Naive B cell (primary cell): Measurements from ENCODE around the gene NTM. TPM values are rescaled to one million over a fixed set of nuclear protein-coding genes. Genes with fewer than 3 reads are reported as not detected.
A peak's percentile ranks its signal among the peaks of the same experiment; 100 is the strongest.

ENCODE experiments used
- ATAC-seq, 2 donors: fragments of 150-1000 bp; cut with Tn5 transposase; 2 replicates each; pipeline ENCODE4 v1.10.0; 2021; ENCODE audit warnings: low read depth in 2 of 2, mild to moderate bottlenecking in 2 of 2, moderate library complexity in 2 of 2
- DNase-seq: peaks from one replicate; pipeline ENCODE4 v3.0.0; 2022
- H3K27ac Mint-ChIP-seq, 6 donors: one replicate each; pipeline ENCODE4 v1.8.0; 2020 to 2022; ENCODE audit warnings: mild to moderate bottlenecking in 6 of 6, mixed read lengths in 6 of 6, moderate library complexity in 5 of 6, inconsistent platforms in 2 of 6
- H3K27me3 Mint-ChIP-seq, 3 donors: one replicate each; pipeline ENCODE4 v1.8.0; 2021 to 2022; ENCODE audit warnings: mixed read lengths in 3 of 3, mild to moderate bottlenecking in 1 of 3
- H3K36me3 Mint-ChIP-seq, 2 donors: one replicate each; pipeline ENCODE4 v1.8.0; 2020 to 2022; ENCODE audit warnings: mixed read lengths in 2 of 2, inconsistent platforms in 1 of 2, mild to moderate bottlenecking in 1 of 2
- H3K4me1 Mint-ChIP-seq, 3 donors: one replicate each; pipeline ENCODE4 v1.8.0; 2020 to 2022; ENCODE audit warnings: mixed read lengths in 3 of 3, inconsistent platforms in 1 of 3, mild to moderate bottlenecking in 1 of 3, moderate library complexity in 1 of 3
- H3K4me3 Mint-ChIP-seq, 8 donors: one replicate each; pipeline ENCODE4 v1.8.0; 2020 to 2022; ENCODE audit warnings: mild to moderate bottlenecking in 8 of 8, mixed read lengths in 8 of 8, moderate library complexity in 8 of 8, inconsistent platforms in 2 of 8
- H3K9me3 Mint-ChIP-seq, 7 donors: one replicate each; pipeline ENCODE4 v1.8.0; 2020 to 2022; ENCODE audit warnings: mixed read lengths in 7 of 7, mild to moderate bottlenecking in 5 of 7, inconsistent platforms in 2 of 7, moderate library complexity in 1 of 7
- polyA plus RNA-seq, 6 donors: library from polyadenylated mRNA; unstranded; fragments of 300-500 nt; fragmentation: Illumina TruSeq; gene quantifications; one replicate each; pipeline ENCODE4 v1.2.3, GENCODE V29; 2021; ENCODE audit warnings: low read depth in 6 of 6

NTM gene
- polyA plus RNA-seq, 6 donors from 2014 or later = not detected

DNA sequence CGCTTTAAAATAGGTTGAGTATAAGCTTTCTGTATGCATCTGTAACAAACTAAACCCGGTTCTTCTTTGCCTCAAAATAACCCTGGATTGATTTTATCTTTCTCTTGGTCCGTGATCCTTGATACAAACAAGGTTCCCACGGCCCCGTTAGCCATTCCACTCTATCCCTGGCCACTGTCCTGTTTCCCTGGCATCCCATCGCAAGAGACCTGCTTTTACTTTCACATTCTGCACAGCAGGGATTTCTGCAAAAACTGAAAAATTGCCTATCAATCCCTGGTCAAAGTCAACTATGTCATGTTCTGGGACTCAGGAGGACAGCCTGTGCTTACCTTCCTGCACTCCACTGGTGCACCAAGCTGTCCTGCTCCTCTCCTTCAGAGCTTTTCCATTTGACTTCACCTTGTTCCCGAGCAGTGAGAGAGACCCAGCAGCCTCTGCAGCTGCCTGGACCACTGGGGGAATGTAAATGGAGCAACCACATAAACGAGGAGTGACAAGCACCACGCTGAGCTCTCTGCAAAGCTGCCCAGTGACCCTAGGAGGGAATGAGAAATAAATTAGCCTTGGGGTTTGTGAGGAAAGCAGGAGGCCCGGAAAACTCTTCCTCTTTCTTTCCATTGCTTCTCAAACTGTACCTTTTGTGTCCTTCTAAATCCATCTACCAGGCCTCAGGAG lies 175.9 kb downstream of the NTM start:
- no peaks in the 10 kb centered on the region for H3K36me3 Mint-ChIP-seq
- DNase-seq = no peak
- H3K4me3 Mint-ChIP-seq = no peak overlapping the region
- H3K9me3 Mint-ChIP-seq = peaks cover 0 to 10% (median 5%) of the 10 kb centered on the region in 7 donors
- H3K4me1 Mint-ChIP-seq = no peaks in the 10 kb centered on the region
- H3K27me3 Mint-ChIP-seq = peaks cover 0 to 12% (median 0%) of the 10 kb centered on the region in 3 donors
- ATAC-seq = no peak
- no peak overlapping the region for H3K27ac Mint-ChIP-seq

- no peaks in the 10 kb centered on the region for H3K4me1 Mint-ChIP-seq
- ATAC-seq (no peak), DNase-seq (no peak)
- no peak overlapping the region for H3K27ac Mint-ChIP-seq
- H3K9me3 Mint-ChIP-seq = peaks cover 0 to 20% (median 4%) of the 10 kb centered on the region in 7 donors
- H3K27me3 Mint-ChIP-seq = peaks cover 0 to 12% (median 0%) of the 10 kb centered on the region in 3 donors
- no peak overlapping the region for H3K4me3 Mint-ChIP-seq
- H3K36me3 Mint-ChIP-seq = no peaks in the 10 kb centered on the region
Measured at GRCh38 chr11:131549099-131549498, 178.7 kb downstream of the NTM start.

GRCh38 chr11:131549770-131550169 lies 179.4 kb downstream of the NTM start:
- no peak for DNase-seq
- Mint-ChIP-seq H3K4me1 (no peaks in the 10 kb centered on the region), H3K4me3 (no peak overlapping the region), H3K27me3 (peaks cover 0 to 12% (median 0%) of the 10 kb centered on the region in 3 donors), H3K36me3 (no peaks in the 10 kb centered on the region), H3K9me3 (peaks cover 0 to 20% (median 4%) of the 10 kb centered on the region in 7 donors), H3K27ac (no peak overlapping the region)
- ATAC-seq = no peak

GRCh38 chr11:131560287-131560686 lies 189.9 kb downstream of the NTM start:
- Mint-ChIP-seq H3K4me1 (no peaks in the 10 kb centered on the region), H3K36me3 (no peaks in the 10 kb centered on the region), H3K9me3 (peaks cover 0 to 11% (median 2%) of the 10 kb centered on the region in 7 donors), H3K4me3 (no peak overlapping the region), H3K27ac (no peak overlapping the region), H3K27me3 (no peaks in the 10 kb centered on the region)
- ATAC-seq (no peak), DNase-seq (no peak)

DNA sequence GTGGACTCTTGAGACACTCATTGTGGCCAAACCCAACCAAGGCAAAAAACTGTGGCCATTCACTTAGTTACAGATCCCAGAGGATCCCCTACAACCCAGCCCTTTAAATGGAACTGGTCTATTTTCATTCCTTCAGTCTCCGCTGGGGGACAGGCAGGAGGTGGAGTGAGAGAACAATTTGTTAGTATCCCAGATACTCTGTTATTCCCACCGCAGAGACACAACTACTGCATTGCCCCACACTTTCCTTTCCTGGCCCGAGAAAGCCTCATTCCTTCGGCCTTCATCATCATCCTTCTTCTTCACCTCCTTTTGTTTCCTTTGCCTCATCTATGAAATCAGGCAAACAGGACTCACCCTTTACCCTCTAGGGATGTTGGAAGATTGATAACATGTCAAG lies 191.1 kb downstream of the NTM start:
- Mint-ChIP-seq H3K9me3 (peaks cover 0 to 11% (median 2%) of the 10 kb centered on the region in 7 donors), H3K4me3 (no peak overlapping the region), H3K27ac (no peak overlapping the region), H3K27me3 (no peaks in the 10 kb centered on the region), H3K4me1 (no peaks in the 10 kb centered on the region), H3K36me3 (no peaks in the 10 kb centered on the region)
- ATAC-seq = no peak
- DNase-seq = no peak

- no peaks in the 10 kb centered on the region for H3K36me3 Mint-ChIP-seq
- H3K4me3 Mint-ChIP-seq = no peak overlapping the region
- no peaks in the 10 kb centered on the region for H3K27me3 Mint-ChIP-seq
- DNase-seq (no peak), ATAC-seq (no peak)
- peaks cover 0 to 11% (median 1%) of the 10 kb centered on the region in 7 donors for H3K9me3 Mint-ChIP-seq
- no peak overlapping the region for H3K27ac Mint-ChIP-seq
- H3K4me1 Mint-ChIP-seq = no peaks in the 10 kb centered on the region
Measured at GRCh38 chr11:131561972-131562371, 191.6 kb downstream of the NTM start.

GRCh38 chr11:131568318-131568717 lies 197.9 kb downstream of the NTM start:
- ATAC-seq = no peak
- no peak for DNase-seq
- Mint-ChIP-seq H3K9me3 (no peaks in the 10 kb centered on the region), H3K36me3 (no peaks in the 10 kb centered on the region), H3K4me1 (no peaks in the 10 kb centered on the region), H3K27me3 (peaks cover 0 to 9% (median 4%) of the 10 kb centered on the region in 3 donors), H3K27ac (peak overlapping the region in 1 of 6 donors; percentile 29), H3K4me3 (no peak overlapping the region)

GRCh38 chr11:131571571-131571970 lies 201.2 kb downstream of the NTM start:
- Mint-ChIP-seq H3K36me3 (no peaks in the 10 kb centered on the region), H3K9me3 (no peaks in the 10 kb centered on the region), H3K4me1 (no peaks in the 10 kb centered on the region), H3K4me3 (no peak overlapping the region), H3K27me3 (peaks cover 5 to 13% (median 9%) of the 10 kb centered on the region in 3 donors), H3K27ac (no peak overlapping the region)
- ATAC-seq (no peak), DNase-seq (no peak)

DNA sequence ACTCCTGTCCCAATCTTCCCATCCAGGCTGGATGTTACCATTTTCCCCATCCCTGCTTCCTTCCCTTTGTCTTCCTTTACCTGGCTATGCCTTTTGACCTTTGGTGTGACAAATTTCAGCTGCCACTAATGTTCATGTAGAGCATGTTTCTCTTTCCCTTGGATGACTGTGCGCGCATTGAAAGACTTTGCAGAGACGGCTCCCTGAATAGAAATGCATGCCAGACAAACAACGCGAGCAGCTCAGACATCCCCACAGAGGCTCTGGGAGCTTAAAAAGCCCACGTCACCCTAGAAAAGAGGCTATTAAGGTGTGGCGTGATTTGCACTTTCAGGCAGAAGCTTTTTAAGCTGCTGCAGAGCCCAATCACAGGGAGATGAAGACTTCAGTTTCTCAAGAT lies 202.0 kb downstream of the NTM start:
- Mint-ChIP-seq H3K4me1 (no peaks in the 10 kb centered on the region), H3K4me3 (no peak overlapping the region), H3K27me3 (peaks cover 6 to 13% (median 9%) of the 10 kb centered on the region in 3 donors), H3K9me3 (no peaks in the 10 kb centered on the region), H3K36me3 (no peaks in the 10 kb centered on the region), H3K27ac (no peak overlapping the region)
- DNase-seq (no peak), ATAC-seq (no peak)

DNA sequence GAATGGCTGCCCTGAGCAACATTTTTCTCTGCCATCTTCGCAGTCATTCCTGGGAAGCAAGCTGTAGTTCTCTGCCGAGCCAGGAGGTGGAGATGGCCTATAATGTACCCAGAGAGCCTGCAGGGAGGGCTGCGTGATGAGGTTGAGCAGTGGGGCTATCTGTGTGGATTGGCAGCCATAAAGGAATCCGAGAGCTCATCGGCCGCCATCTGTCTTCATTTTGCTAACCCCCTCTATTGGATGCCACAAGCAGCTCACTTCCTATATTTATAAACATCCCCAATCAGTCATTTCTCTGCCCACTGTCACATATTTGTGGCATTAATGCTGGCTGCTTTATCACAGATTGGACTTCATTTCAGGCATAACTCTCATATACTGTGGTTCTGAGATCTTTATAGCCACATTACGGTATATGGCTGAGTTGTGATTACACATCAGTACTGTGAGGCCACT lies 209.5 kb downstream of the NTM start:
- no peaks in the 10 kb centered on the region for H3K4me1 Mint-ChIP-seq
- peak overlapping the region in 1 of 8 donors; percentile 43 for H3K4me3 Mint-ChIP-seq
- peaks cover 0 to 5% (median 0%) of the 10 kb centered on the region in 7 donors for H3K9me3 Mint-ChIP-seq
- H3K36me3 Mint-ChIP-seq = no peaks in the 10 kb centered on the region
- no peak for DNase-seq
- no peak overlapping the region for H3K27ac Mint-ChIP-seq
- H3K27me3 Mint-ChIP-seq = peaks cover 0 to 22% (median 6%) of the 10 kb centered on the region in 3 donors
- no peak for ATAC-seq

DNA sequence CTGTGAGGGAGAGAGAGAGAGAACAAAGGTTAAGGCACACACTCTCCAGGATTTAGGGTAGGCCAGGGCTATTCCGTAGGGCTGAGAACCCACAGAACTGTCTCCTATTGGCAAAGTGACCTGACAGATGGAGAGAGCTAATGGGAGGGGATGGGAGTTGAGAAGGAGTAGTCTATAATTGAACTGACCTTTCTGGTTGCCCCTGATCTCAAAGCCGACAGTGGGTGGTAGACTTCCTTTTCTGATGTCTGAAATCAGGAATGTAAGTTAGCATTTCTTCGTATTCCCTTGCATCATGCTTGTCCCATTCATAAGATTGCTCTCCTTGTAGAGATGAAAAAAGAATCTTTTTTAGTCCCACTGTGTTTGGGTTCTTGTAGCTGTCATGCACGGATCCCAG lies 210.1 kb downstream of the NTM start:
- peaks cover 0 to 5% (median 0%) of the 10 kb centered on the region in 7 donors for H3K9me3 Mint-ChIP-seq
- H3K4me1 Mint-ChIP-seq = no peaks in the 10 kb centered on the region
- DNase-seq = no peak
- no peak for ATAC-seq
- H3K36me3 Mint-ChIP-seq = no peaks in the 10 kb centered on the region
- H3K27me3 Mint-ChIP-seq = peaks cover 0 to 19% (median 7%) of the 10 kb centered on the region in 3 donors
- H3K27ac Mint-ChIP-seq = no peak overlapping the region
- no peak overlapping the region for H3K4me3 Mint-ChIP-seq

DNA sequence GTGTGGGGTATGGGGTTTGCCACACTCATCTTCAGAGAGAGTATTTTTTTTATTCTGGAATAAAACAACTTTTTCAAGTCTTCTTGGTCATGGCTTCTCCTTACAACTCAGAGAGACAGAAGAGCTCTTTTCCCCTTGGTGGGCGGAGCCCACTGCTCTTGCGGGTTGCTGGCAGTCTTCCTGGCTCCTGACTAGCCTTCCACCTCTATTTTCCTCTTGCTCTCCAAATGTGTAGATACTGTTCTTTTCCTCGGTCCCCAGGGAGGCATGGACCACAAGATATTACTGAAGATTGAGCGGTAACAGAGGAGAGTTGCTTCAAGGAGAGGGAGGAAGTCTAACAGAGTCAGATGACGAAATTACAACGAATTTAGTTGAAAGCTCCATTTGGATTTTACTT lies 210.6 kb downstream of the NTM start:
- ATAC-seq = no peak
- Mint-ChIP-seq H3K4me1 (no peaks in the 10 kb centered on the region), H3K36me3 (no peaks in the 10 kb centered on the region), H3K4me3 (no peak overlapping the region), H3K9me3 (peaks cover 0 to 5% (median 4%) of the 10 kb centered on the region in 7 donors), H3K27me3 (peaks cover 0 to 18% (median 12%) of the 10 kb centered on the region in 3 donors), H3K27ac (no peak overlapping the region)
- DNase-seq = no peak

DNA sequence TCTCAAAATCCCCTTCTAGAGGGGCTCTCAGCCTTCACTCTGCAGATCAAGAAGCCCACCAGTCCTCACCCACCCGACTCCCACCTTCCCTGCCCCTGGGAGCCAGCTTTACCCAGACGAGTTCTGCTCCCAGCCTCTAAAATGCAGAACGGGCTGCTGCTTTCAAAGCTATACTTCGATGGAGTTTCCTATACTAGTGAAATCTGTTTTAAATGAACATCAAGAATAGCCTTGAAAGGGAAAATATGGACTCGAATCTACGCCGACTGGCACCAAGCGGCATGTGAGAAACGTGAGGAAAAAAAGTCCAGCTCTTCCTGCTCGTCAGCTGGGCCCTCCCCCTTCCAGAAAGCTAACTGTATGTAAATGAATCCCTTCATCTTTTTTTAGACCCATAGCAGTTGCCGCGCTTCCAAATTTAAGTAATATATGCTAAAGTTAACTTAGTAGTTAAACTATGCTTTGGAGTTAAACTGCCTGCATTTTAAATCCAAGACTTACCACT lies 211.7 kb downstream of the NTM start:
- Mint-ChIP-seq H3K27ac (no peak overlapping the region), H3K4me1 (no peaks in the 10 kb centered on the region), H3K9me3 (peaks cover 0 to 5% (median 4%) of the 10 kb centered on the region in 7 donors), H3K4me3 (no peak overlapping the region), H3K36me3 (no peaks in the 10 kb centered on the region), H3K27me3 (peaks cover 0 to 14% (median 6%) of the 10 kb centered on the region in 3 donors)
- ATAC-seq (no peak), DNase-seq (no peak)

GRCh38 chr11:131583421-131583820 lies 213.0 kb downstream of the NTM start:
- no peak for ATAC-seq
- DNase-seq = no peak
- Mint-ChIP-seq H3K27ac (no peak overlapping the region), H3K36me3 (no peaks in the 10 kb centered on the region), H3K4me1 (no peaks in the 10 kb centered on the region), H3K27me3 (peaks cover 0 to 14% (median 6%) of the 10 kb centered on the region in 3 donors), H3K4me3 (no peak overlapping the region), H3K9me3 (peaks cover 0 to 14% (median 4%) of the 10 kb centered on the region in 7 donors)
